Mesothelial cell of epicardium (in vitro differentiated cells): ENCODE measurements around the gene FRMD6. TPM values are rescaled to one million over a fixed set of nuclear protein-coding genes. Genes with fewer than 3 reads are reported as not detected.

Source experiments
- DNase-seq, 2 experiments: peaks; one replicate each; pipeline ENCODE4 v3.0.0; 2021; ENCODE audit warnings: low spot score in 2 of 2; ENCODE audit not compliant: unreplicated experiment in 2 of 2
- H3K27ac Mint-ChIP-seq: 2 replicates; pipeline ENCODE4 v1.8.0; 2021; ENCODE audit warnings: mixed read lengths
- H3K27me3 Mint-ChIP-seq: 2 replicates; pipeline ENCODE4 v1.8.0; 2021; ENCODE audit warnings: low read depth, mixed read lengths
- H3K36me3 Mint-ChIP-seq: 2 replicates; pipeline ENCODE4 v1.8.0; 2021; ENCODE audit warnings: mixed read lengths
- H3K4me1 Mint-ChIP-seq: 2 replicates; pipeline ENCODE4 v1.8.0; 2021; ENCODE audit warnings: mixed read lengths
- H3K4me3 Mint-ChIP-seq: 2 replicates; pipeline ENCODE4 v1.8.0; 2021; ENCODE audit warnings: mild to moderate bottlenecking, moderate library complexity, mixed read lengths
- H3K9me3 Mint-ChIP-seq: 2 replicates; pipeline ENCODE4 v1.8.0; 2021; ENCODE audit warnings: mixed read lengths
- total RNA-seq: library from RNA; stranded (reverse); gene quantifications from 3 replicates; pipeline ENCODE4 v1.2.1, GENCODE V29; 2021
- TF ChIP-seq, protein P1 (sequence below): fragments of 200-600 bp; sonication (generic); IDR thresholded peaks from one replicate; pipeline ENCODE4 v1.5.0; 2021; ENCODE audit warnings: antibody characterized with exemption; ENCODE audit not compliant: unreplicated experiment

FRMD6 gene
- total RNA-seq, 1 donor from 2014 or later, result 51.8 TPM

DNA sequence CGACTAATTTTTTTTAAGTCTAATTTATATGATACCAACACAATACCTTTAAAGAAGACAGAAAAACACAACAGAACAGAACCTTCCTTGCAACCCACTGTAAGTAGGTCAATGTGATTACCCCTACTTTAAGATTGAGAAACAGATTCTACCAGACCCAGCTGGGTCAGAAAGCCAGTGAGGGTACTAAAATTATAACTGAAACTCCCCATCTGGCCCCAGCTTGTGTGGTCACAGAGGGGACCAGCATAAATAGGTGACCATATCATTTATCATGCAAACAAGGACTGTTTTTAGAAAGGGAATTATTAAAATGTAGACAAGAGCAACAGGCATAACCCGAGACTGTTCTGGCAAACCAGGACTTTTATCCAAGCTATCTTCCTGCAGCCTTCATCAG, 30.1 kb upstream of the FRMD6 start:
- Mint-ChIP-seq H3K27me3 (no peaks in the 10 kb centered on the region), H3K36me3 (no peaks in the 10 kb centered on the region), H3K4me1 (peaks cover 36% of the 10 kb centered on the region), H3K4me3 (no peak overlapping the region), H3K9me3 (peaks cover 6% of the 10 kb centered on the region), H3K27ac (no peak overlapping the region)
- no peak for DNase-seq
- TF ChIP-seq, protein P1, sequence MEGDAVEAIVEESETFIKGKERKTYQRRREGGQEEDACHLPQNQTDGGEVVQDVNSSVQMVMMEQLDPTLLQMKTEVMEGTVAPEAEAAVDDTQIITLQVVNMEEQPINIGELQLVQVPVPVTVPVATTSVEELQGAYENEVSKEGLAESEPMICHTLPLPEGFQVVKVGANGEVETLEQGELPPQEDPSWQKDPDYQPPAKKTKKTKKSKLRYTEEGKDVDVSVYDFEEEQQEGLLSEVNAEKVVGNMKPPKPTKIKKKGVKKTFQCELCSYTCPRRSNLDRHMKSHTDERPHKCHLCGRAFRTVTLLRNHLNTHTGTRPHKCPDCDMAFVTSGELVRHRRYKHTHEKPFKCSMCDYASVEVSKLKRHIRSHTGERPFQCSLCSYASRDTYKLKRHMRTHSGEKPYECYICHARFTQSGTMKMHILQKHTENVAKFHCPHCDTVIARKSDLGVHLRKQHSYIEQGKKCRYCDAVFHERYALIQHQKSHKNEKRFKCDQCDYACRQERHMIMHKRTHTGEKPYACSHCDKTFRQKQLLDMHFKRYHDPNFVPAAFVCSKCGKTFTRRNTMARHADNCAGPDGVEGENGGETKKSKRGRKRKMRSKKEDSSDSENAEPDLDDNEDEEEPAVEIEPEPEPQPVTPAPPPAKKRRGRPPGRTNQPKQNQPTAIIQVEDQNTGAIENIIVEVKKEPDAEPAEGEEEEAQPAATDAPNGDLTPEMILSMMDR, result no peak

DNA sequence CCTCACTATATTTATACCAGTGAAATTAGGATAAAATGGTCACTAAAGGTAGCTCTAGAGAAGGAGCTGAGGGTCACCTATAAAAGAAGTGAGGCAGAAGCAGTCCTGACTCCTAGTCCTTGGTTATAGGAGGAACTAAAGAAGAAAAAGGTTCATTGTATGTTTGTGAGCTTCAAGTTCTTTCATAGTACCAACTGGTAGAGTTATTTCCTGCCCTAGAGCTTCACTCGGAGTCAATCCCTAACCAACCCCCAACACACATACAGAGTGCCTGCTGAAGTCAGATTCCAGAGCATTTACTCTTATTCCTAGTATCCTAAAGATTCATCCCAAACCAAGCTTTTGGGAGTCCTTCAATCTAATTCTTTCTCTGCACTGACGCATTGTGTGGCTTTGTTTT, 29.3 kb upstream of the FRMD6 start:
- TF ChIP-seq, protein P1, result no peak
- H3K27me3 Mint-ChIP-seq, result no peaks in the 10 kb centered on the region
- H3K9me3 Mint-ChIP-seq, result peaks cover 6% of the 10 kb centered on the region

DNA sequence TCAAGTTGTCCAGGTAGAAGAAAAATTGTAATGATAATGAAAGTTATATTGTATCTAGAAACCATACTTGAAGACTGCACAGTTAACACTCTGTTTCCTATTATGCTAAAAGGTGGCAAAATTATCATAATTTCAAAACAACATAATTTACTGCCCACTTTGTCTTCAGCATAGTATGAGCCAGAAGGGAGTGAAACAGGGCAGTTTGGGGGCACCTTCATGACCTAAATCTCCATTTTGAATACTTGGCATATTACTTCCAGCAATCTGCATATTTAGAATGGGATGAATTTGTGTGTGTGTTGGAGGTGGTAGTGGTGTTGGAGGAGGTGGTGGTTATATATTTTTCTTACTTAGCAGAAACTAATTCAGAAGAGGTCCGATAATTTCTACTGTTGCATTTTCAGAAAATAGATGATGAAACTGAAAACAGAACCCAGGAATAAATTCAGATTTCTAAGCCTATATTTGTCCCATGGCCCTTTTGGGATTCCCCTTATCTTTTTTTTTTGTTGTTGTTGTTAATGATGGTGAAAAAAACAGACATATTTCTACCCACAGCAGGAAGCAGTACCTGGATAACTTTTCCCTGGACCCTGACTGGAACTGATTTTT, 26.6 kb upstream of the FRMD6 start:
- peaks cover 6% of the 10 kb centered on the region for H3K9me3 Mint-ChIP-seq
- H3K27ac Mint-ChIP-seq, result peak overlapping the region; percentile 39

More for the DNA sequence above, 29.3 kb upstream of the FRMD6 start:
- no peak for DNase-seq
- Mint-ChIP-seq H3K4me1 (peaks cover 33% of the 10 kb centered on the region), H3K27ac (no peak overlapping the region), H3K36me3 (no peaks in the 10 kb centered on the region), H3K4me3 (no peak overlapping the region)

DNA sequence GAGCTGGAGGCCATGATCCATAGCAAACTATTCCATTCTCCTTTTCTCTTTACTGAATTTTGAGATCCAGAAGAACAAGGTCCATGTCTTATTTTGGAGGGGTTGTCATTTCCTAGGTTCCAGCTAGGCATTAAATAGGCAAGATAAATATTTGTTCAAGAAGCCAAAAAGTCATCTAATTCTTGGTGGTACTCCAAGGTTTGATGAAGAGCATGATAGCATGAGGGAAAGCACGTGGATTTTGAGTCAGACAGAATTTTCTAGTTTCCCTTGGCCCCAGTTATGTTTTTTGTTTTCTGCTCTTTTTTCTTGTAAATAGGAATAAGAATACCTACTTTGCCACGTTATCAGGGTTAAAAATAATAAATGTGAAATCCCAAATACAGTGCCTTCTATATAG, 25.5 kb upstream of the FRMD6 start:
- Mint-ChIP-seq H3K4me1 (peaks cover 21% of the 10 kb centered on the region), H3K27me3 (no peaks in the 10 kb centered on the region), H3K4me3 (no peak overlapping the region), H3K36me3 (no peaks in the 10 kb centered on the region), H3K9me3 (peaks cover 6% of the 10 kb centered on the region), H3K27ac (no peak overlapping the region)
- TF ChIP-seq, protein P1, result no peak
- DNase-seq, result no peak

More for the DNA sequence above, 26.6 kb upstream of the FRMD6 start:
- no peak for DNase-seq
- Mint-ChIP-seq H3K4me3 (no peak overlapping the region), H3K27me3 (no peaks in the 10 kb centered on the region), H3K36me3 (no peaks in the 10 kb centered on the region), H3K4me1 (peaks cover 16% of the 10 kb centered on the region)
- TF ChIP-seq, protein P1, result no peak

DNA sequence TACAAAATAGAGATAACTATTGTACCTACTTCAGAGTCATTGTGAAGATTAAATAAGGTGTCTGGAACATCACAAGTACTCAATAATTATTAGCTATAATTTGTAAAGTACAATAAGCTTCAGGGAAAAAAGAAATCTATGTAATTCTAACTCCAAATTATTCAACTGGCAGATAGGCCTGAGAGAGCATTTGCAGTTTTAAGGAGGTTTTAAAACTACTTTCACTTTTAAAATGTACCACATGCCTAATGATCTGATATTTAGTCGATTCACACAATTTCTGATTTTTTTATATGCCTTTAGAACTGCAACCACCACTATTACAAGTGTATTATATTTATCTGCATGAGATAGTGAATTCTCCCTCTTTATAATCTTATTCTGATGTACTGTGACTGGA, 24.9 kb upstream of the FRMD6 start:
- Mint-ChIP-seq H3K27ac (no peak overlapping the region), H3K4me3 (no peak overlapping the region), H3K36me3 (no peaks in the 10 kb centered on the region), H3K9me3 (peaks cover 10% of the 10 kb centered on the region), H3K27me3 (no peaks in the 10 kb centered on the region), H3K4me1 (peaks cover 27% of the 10 kb centered on the region)
- DNase-seq, result no peak
- TF ChIP-seq, protein P1, result no peak
